SU-DHL-6 (cell line): ENCODE results near the gene CARD6.

Experiments used
- CTCF ChIP-seq: fragments of 200-600 bp; sonication (generic); IDR thresholded peaks from one replicate; pipeline ENCODE4 v1.5.1; 2017; ENCODE audit warnings: antibody characterized with exemption, mild to moderate bottlenecking, low read length, moderate library complexity; ENCODE audit not compliant: insufficient read depth, poor library complexity, severe bottlenecking
- EZH2phosphoT487 ChIP-seq: fragments of 200-600 bp; sonication (generic), shearing (Covaris generic); conservative IDR thresholded peaks from 2 replicates; pipeline ENCODE4 v1.6.1; 2018; ENCODE audit warnings: mild to moderate bottlenecking, antibody characterized with exemption, low read length, moderate library complexity, mixed read lengths

DNA sequence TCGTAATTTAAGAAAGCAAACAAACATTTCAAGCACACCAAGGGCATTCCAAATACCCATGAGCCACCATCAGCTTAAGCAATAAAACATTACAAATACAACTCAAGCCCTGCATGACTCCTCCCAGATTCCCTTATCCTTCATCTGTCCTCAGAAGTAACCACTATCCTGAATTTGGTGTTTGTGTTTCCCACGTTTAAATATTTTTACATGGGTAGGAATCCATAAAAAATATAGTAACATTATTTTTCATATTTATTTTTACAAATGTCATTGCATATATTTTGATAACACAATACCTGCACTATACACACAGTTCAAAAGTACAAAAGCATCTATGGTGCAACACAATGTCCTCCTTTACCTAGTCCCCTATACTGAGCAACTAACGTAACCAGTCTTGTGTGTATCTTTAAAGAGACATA lies 49.4 kb upstream of the CARD6 start:
- TF ChIP-seq CTCF, result no peak
- no peak for TF ChIP-seq EZH2phosphoT487
